HepG2 (cell line): ENCODE data around the gene INTS4. TPM values are rescaled to one million over a fixed set of nuclear protein-coding genes. Genes with fewer than 3 reads are reported as not detected.

ENCODE experiments used
- ATAC-seq: fragments of 200-7000 bp; cut with Tn5 transposase; 3 replicates; pipeline ENCODE4 v1.9.1; 2020; ENCODE audit warnings: mild to moderate bottlenecking, moderate library complexity
- BruUV-seq: library from RNA; stranded (reverse); fragments of 400-500 nt; replicated peaks from 2 replicates; lab custom pipeline; 2021; lab: Mats Ljungman, UMichigan
- CTCF ChIA-PET: fragments of 300-600 bp; formaldehyde crosslinking; extraction: SDS; loops from one replicate; lab custom pipeline; 2021; ENCODE audit warnings: low total read pairs, inconsistent platforms, low intra/inter-chr PET ratio; lab: Yijun Ruan, JAX
- POLR2A ChIA-PET: fragments of 350-600 bp; sonication (Branson Sonifier 250); formaldehyde crosslinking; loops from one replicate; lab custom pipeline; 2020; ENCODE audit warnings: antibody characterized with exemption, inconsistent platforms; lab: Yijun Ruan, JAX
- DNase-seq: peaks from one replicate; pipeline ENCODE4 v3.0.0-alpha.2; 2015; ENCODE audit warnings: low spot score
- FAIRE-seq: peaks from 3 replicates; lab custom pipeline; 2011; peaks lifted over from hg19 to GRCh38; lab: Jason Lieb, UNC
- H2AFZ ChIP-seq: one replicate; pipeline ENCODE4 v1.6.1; 2011; ENCODE audit warnings: low read length, inconsistent platforms
- H3K27ac ChIP-seq: fragments of 300-600 bp; 3 replicates; pipeline ENCODE4 v1.8.0; 2011; ENCODE audit warnings: mixed run types, mild to moderate bottlenecking, mixed read lengths, low read length, inconsistent platforms; ENCODE audit not compliant: insufficient read depth; ENCODE audit errors: extremely low read length
- H3K27me3 ChIP-seq, 2 experiments: fragments of 200-600 bp in 1 of 2; 2 replicates in 1 of 2; 3 replicates in 1 of 2; pipeline versions ENCODE4 v1.6.0 to v1.8.0; 2011; ENCODE audit warnings: low read length in 2 of 2, mild to moderate bottlenecking in 2 of 2, moderate library complexity in 2 of 2, inconsistent platforms in 1 of 2; ENCODE audit not compliant: insufficient read depth in 2 of 2, control insufficient read depth in 1 of 2
- H3K36me3 ChIP-seq, 2 experiments: fragments of 200-600 bp in 1 of 2; replicated peaks in 1 of 2; 2 replicates in 1 of 2; 3 replicates in 1 of 2; pipeline versions ENCODE4 v1.5.1 to v1.8.0; 2011; ENCODE audit warnings: low read length in 2 of 2, inconsistent platforms in 1 of 2; ENCODE audit not compliant: insufficient read depth in 2 of 2, control insufficient read depth in 1 of 2
- H3K4me1 ChIP-seq: 2 replicates; pipeline ENCODE4 v1.5.1; 2012; ENCODE audit warnings: low read length, inconsistent platforms; ENCODE audit not compliant: insufficient read depth
- H3K4me2 ChIP-seq: 2 replicates; pipeline ENCODE4 v1.6.0; 2011; ENCODE audit warnings: low read depth, low read length, inconsistent platforms
- H3K4me3 ChIP-seq, 3 experiments: fragments of 200-600 bp in 1 of 3; sonication (generic), shearing (Covaris generic) in 1 of 3; replicated peaks in 1 of 3; 2 replicates each; pipeline ENCODE4 v1.5.1; 2011 to 2016; ENCODE audit warnings: low read length in 3 of 3, inconsistent platforms in 2 of 3, low read depth in 2 of 3, mild to moderate bottlenecking in 2 of 3, control low read depth in 1 of 3, mixed read lengths in 1 of 3; ENCODE audit not compliant: insufficient read depth in 1 of 3
- H3K79me2 ChIP-seq: one replicate; pipeline ENCODE4 v1.6.1; 2011; ENCODE audit warnings: low read length, inconsistent platforms; ENCODE audit not compliant: insufficient read depth
- H3K9ac ChIP-seq: 2 replicates; pipeline ENCODE4 v1.6.0; 2011; ENCODE audit warnings: mild to moderate bottlenecking, low read depth, low read length, inconsistent platforms; ENCODE audit not compliant: insufficient read depth
- H3K9me3 ChIP-seq: 2 replicates; pipeline ENCODE4 v1.5.1; 2012; ENCODE audit warnings: mild to moderate bottlenecking, low read length
- H4K20me1 ChIP-seq: 2 replicates; pipeline ENCODE4 v1.6.0; 2011; ENCODE audit warnings: inconsistent platforms, mild to moderate bottlenecking, low read length, moderate library complexity; ENCODE audit not compliant: insufficient read depth
- ARID2 ChIP-seq: sonication (generic); formaldehyde crosslinking; IDR thresholded peaks from 2 replicates; pipeline ENCODE4 v1.8.1; 2022; ENCODE audit warnings: mild to moderate bottlenecking, missing genetic modification reagents, borderline replicate concordance
- EED ChIP-seq: sonication (generic); formaldehyde crosslinking; IDR thresholded peaks from 2 replicates; pipeline ENCODE4 v1.5.0; 2020; ENCODE audit warnings: mild to moderate bottlenecking, missing genetic modification reagents
- GATAD2A ChIP-seq: IDR thresholded peaks from 2 replicates; pipeline ENCODE4 v1.6.1; 2016
- MED1 ChIP-seq: sonication (generic); formaldehyde crosslinking; IDR thresholded peaks from 2 replicates; pipeline ENCODE4 v1.4.0; 2020; ENCODE audit warnings: missing genetic modification reagents
- NR2F1 ChIP-seq, 2 experiments: fragments of 450-650 bp in 1 of 2; formaldehyde crosslinking in 1 of 2; IDR thresholded peaks; 2 replicates each; pipeline versions ENCODE4 v1.5.0 to v1.6.1; 2016 to 2020; ENCODE audit warnings: mild to moderate bottlenecking in 1 of 2, missing compliant biosample characterization in 1 of 2, missing genetic modification reagents in 1 of 2, moderate library complexity in 1 of 2
- RAD21 ChIP-seq: fragments of 450-650 bp; formaldehyde crosslinking; IDR thresholded peaks from 2 replicates; pipeline ENCODE4 v1.5.0; 2020; ENCODE audit warnings: mild to moderate bottlenecking
- SAP130 ChIP-seq: IDR thresholded peaks from 2 replicates; pipeline ENCODE4 v1.6.1; 2016; ENCODE audit warnings: low read depth
- SP140L ChIP-seq: sonication (generic); formaldehyde crosslinking; IDR thresholded peaks from 2 replicates; pipeline ENCODE4 v1.4.0; 2020; ENCODE audit warnings: missing genetic modification reagents, borderline replicate concordance
- ZBTB20 ChIP-seq: sonication (generic); formaldehyde crosslinking; IDR thresholded peaks from 2 replicates; pipeline ENCODE4 v1.8.1; 2023; ENCODE audit warnings: missing genetic modification reagents, low read depth, mild to moderate bottlenecking, borderline replicate concordance
- ZKSCAN1 ChIP-seq: fragments of 150-350 bp; IDR thresholded peaks from 2 replicates; pipeline ENCODE4 v1.6.1; 2014; ENCODE audit warnings: low read length
- ZNF124 ChIP-seq: sonication (generic); formaldehyde crosslinking; IDR thresholded peaks from 2 replicates; pipeline ENCODE4 v1.4.0; 2020; ENCODE audit warnings: missing genetic modification reagents
- ZNF3 ChIP-seq: IDR thresholded peaks from 2 replicates; pipeline ENCODE4 v1.7.0; 2017; ENCODE audit warnings: inconsistent platforms
- in situ Hi-C: cut with HindIII; loops from 2 replicates; pipeline ENCODE4 v1.10.0; 2017; ENCODE audit warnings: low pct_unique_long_range_greater_than_20kb; ENCODE audit not compliant: extremely low pct_ligation_motif_present
- intact Hi-C: fragments of 100-400 bp; cut with micrococcal nuclease; formaldehyde crosslinking; loops from one replicate; pipeline ENCODE4 v1.10.0; 2022; ENCODE audit not compliant: unreplicated experiment
- polyA plus RNA-seq, 8 experiments: library from polyadenylated mRNA; depleted of rRNA in 3 of 8; stranded (reverse) in 7 of 8; unstranded in 1 of 8; fragments of >200 nt; fragmentation: Illumina TruSeq in 4 of 8; extraction: Trizol in 4 of 8; gene quantifications; 2 replicates each; pipeline versions ENCODE4 v1.2.1 to v1.2.3, GENCODE V29; 2011 to 2016; ENCODE audit warnings: low read depth in 4 of 8, missing spikeins in 1 of 8, mixed read lengths in 1 of 8; ENCODE audit not compliant: insufficient read depth in 1 of 8
- total RNA-seq, 5 experiments: library from RNA; depleted of rRNA; stranded (reverse); fragments of >200 nt; fragmentation: Illumina TruSeq; extraction: Trizol; gene quantifications; 2 replicates each; pipeline ENCODE4 v1.2.3, GENCODE V29; 2016; ENCODE audit warnings: low read depth in 1 of 5
- TF ChIP-seq, protein P1 (sequence below): sonication (generic); formaldehyde crosslinking; IDR thresholded peaks from 2 replicates; pipeline ENCODE4 v1.8.1; 2022; ENCODE audit warnings: low read depth, mild to moderate bottlenecking, missing genetic modification reagents
- TF ChIP-seq, protein P2 (sequence below): sonication (generic); formaldehyde crosslinking; conservative IDR thresholded peaks from 2 replicates; pipeline ENCODE4 v1.8.0; 2022; ENCODE audit warnings: missing genetic modification reagents

The INTS4 gene
- total and polyA plus RNA-seq, 2 of the 13 experiments (the other 11 are each of a cell fraction or from before 2014, with no cell fraction given), result 37.3 to 44.8 TPM

DNA sequence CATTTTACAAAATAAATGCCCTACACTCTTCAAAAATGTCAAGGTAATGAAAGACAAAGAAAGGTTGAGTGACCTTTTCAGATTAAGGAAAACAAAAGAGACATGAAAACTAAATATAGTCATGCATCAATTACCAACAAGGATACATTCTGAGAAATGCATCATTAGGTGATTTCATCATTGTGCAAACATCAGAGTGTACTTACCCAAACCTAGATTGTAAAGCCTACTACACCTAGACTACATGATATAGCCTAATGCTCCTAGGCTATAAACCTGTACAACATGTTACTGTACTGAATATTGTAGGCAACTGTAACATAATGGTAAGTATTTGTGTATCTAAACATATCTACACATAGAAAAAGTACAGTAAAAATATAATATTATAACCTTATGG, 26.7 kb downstream of the INTS4 start:
- ChIA-PET CTCF (no interaction called here), POLR2A (no interaction called here)
- Histone ChIP-seq H3K27me3 (no peaks in the 10 kb centered on the region), H2AFZ (no peak overlapping the region), H3K9ac (no peak overlapping the region), H3K9me3 (no peaks in the 10 kb centered on the region), H3K36me3 (peaks cover 0 to 11% of the 10 kb centered on the region in 2 experiments; a peak in 2 of 5 replicates), H3K4me1 (no peaks in the 10 kb centered on the region), H3K4me3 (no peak overlapping the region), H3K79me2 (no peaks in the 10 kb centered on the region), H4K20me1 (no peaks in the 10 kb centered on the region), H3K27ac (no peak overlapping the region), H3K4me2 (no peak overlapping the region)
- no peak for ATAC-seq
- in situ Hi-C loops, result no loop called here
- no peak for FAIRE-seq
- no TSS peak for BruUV-seq
- intact Hi-C loops, result no loop called here
- TF ChIP-seq, protein P1, sequence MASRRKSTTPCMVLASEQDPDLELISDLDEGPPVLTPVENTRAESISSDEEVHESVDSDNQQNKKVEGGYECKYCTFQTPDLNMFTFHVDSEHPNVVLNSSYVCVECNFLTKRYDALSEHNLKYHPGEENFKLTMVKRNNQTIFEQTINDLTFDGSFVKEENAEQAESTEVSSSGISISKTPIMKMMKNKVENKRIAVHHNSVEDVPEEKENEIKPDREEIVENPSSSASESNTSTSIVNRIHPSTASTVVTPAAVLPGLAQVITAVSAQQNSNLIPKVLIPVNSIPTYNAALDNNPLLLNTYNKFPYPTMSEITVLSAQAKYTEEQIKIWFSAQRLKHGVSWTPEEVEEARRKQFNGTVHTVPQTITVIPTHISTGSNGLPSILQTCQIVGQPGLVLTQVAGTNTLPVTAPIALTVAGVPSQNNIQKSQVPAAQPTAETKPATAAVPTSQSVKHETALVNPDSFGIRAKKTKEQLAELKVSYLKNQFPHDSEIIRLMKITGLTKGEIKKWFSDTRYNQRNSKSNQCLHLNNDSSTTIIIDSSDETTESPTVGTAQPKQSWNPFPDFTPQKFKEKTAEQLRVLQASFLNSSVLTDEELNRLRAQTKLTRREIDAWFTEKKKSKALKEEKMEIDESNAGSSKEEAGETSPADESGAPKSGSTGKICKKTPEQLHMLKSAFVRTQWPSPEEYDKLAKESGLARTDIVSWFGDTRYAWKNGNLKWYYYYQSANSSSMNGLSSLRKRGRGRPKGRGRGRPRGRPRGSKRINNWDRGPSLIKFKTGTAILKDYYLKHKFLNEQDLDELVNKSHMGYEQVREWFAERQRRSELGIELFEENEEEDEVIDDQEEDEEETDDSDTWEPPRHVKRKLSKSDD (CRISPR knock-in tag), result no peak
- TF ChIP-seq SAP130 (CRISPR knock-in tag) (no peak), ZBTB20 (no peak), ZNF124 (CRISPR knock-in tag) (no peak), SP140L (CRISPR knock-in tag) (no peak), ARID2 (CRISPR knock-in tag) (no peak), ZNF3 (CRISPR knock-in tag) (no peak), MED1 (CRISPR knock-in tag) (no peak), EED (no peak), RAD21 (no peak), NR2F1 (CRISPR knock-in tag; IDR thresholded peaks at IDR 0.05) (no peak), GATAD2A (no peak), ZKSCAN1 (no peak)
- TF ChIP-seq, protein P2, sequence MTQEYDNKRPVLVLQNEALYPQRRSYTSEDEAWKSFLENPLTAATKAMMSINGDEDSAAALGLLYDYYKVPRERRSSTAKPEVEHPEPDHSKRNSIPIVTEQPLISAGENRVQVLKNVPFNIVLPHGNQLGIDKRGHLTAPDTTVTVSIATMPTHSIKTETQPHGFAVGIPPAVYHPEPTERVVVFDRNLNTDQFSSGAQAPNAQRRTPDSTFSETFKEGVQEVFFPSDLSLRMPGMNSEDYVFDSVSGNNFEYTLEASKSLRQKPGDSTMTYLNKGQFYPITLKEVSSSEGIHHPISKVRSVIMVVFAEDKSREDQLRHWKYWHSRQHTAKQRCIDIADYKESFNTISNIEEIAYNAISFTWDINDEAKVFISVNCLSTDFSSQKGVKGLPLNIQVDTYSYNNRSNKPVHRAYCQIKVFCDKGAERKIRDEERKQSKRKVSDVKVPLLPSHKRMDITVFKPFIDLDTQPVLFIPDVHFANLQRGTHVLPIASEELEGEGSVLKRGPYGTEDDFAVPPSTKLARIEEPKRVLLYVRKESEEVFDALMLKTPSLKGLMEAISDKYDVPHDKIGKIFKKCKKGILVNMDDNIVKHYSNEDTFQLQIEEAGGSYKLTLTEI (CRISPR knock-in tag), result no peak
- no peak for DNase-seq
